Neural crest cell (in vitro differentiated cells): Measurements from ENCODE around the gene CCDC141. TPM values are rescaled to one million over a fixed set of nuclear protein-coding genes. Genes with fewer than 3 reads are reported as not detected.

Source experiments
- DNase-seq: peaks from one replicate; pipeline ENCODE4 v3.0.0; 2021; ENCODE audit warnings: low read depth, mixed read lengths, low spot score
- H3K27ac Mint-ChIP-seq: one replicate; pipeline ENCODE4 v1.8.0; 2021; ENCODE audit warnings: mild to moderate bottlenecking, mixed read lengths; ENCODE audit not compliant: unreplicated experiment
- H3K27me3 Mint-ChIP-seq: 2 replicates; pipeline ENCODE4 v1.8.0; 2021; ENCODE audit warnings: low read depth, mild to moderate bottlenecking, mixed read lengths
- H3K36me3 Mint-ChIP-seq: 2 replicates; pipeline ENCODE4 v1.8.0; 2021; ENCODE audit warnings: low read depth, mild to moderate bottlenecking, mixed read lengths
- H3K4me1 Mint-ChIP-seq: 2 replicates; pipeline ENCODE4 v1.8.0; 2021; ENCODE audit warnings: mixed read lengths
- H3K4me3 Mint-ChIP-seq: one replicate; pipeline ENCODE4 v1.8.0; 2021; ENCODE audit warnings: mild to moderate bottlenecking, mixed read lengths
- H3K9me3 Mint-ChIP-seq: 2 replicates; pipeline ENCODE4 v1.8.0; 2021; ENCODE audit warnings: mixed read lengths
- total RNA-seq: library from RNA; stranded (reverse); gene quantifications from 2 replicates; pipeline ENCODE4 v1.2.1, GENCODE V29; 2021
- TF ChIP-seq, protein P1 (sequence below): fragments of 200-600 bp; sonication (generic); conservative IDR thresholded peaks from 2 replicates; pipeline ENCODE4 v1.5.0; 2021; ENCODE audit warnings: antibody characterized with exemption, mild to moderate bottlenecking

Gene CCDC141
- total RNA-seq, 1 donor from 2014 or later = not detected

DNA sequence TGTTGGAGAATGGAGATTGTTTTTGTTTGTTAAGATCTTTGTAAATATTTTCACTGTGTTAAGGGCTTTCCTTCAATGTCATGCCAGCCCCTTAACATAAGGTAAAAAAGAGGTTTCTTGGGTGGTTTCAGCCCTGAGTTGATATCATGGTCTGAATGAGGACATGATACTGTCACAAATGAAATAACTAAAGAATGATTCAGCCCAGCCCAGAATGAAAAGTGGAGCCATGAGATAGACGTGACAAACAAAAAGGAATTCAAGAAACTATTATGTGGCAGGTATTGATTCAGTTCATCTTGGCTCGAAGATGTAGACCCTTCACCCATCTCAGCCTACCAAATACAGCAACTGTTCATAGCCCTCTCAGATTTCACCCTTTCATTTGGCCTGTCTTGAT is 154.1 kb downstream of the CCDC141 start:
- H3K36me3 Mint-ChIP-seq = no peaks in the 10 kb centered on the region
- H3K4me3 Mint-ChIP-seq = no peak overlapping the region
- TF ChIP-seq, protein P1, sequence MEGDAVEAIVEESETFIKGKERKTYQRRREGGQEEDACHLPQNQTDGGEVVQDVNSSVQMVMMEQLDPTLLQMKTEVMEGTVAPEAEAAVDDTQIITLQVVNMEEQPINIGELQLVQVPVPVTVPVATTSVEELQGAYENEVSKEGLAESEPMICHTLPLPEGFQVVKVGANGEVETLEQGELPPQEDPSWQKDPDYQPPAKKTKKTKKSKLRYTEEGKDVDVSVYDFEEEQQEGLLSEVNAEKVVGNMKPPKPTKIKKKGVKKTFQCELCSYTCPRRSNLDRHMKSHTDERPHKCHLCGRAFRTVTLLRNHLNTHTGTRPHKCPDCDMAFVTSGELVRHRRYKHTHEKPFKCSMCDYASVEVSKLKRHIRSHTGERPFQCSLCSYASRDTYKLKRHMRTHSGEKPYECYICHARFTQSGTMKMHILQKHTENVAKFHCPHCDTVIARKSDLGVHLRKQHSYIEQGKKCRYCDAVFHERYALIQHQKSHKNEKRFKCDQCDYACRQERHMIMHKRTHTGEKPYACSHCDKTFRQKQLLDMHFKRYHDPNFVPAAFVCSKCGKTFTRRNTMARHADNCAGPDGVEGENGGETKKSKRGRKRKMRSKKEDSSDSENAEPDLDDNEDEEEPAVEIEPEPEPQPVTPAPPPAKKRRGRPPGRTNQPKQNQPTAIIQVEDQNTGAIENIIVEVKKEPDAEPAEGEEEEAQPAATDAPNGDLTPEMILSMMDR = no peak
- no peak for DNase-seq
- H3K27me3 Mint-ChIP-seq = no peaks in the 10 kb centered on the region
- H3K4me1 Mint-ChIP-seq = no peaks in the 10 kb centered on the region
- no peaks in the 10 kb centered on the region for H3K9me3 Mint-ChIP-seq
- H3K27ac Mint-ChIP-seq = no peak overlapping the region

DNA sequence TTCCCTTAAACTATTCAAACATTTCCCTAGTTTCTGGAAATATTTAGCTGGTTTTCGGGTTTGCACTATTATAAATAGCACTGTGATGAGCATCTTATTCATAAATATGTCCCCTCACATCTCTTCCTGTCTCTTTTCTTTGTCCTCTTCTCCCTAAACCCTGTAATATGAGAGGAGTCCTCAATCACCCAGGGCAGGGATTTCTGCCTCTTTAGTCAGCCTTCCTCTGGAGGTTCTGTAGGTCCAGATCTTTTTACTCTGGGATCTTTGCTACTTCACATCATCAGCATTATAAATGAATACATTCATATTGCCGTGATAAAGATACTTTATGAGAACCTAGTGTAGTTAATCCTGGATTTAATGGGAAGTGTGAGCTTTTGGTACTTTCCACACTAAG is 154.8 kb downstream of the CCDC141 start:
- TF ChIP-seq, protein P1 = no peak
- Mint-ChIP-seq H3K4me3 (no peak overlapping the region), H3K4me1 (no peaks in the 10 kb centered on the region), H3K27me3 (no peaks in the 10 kb centered on the region), H3K9me3 (no peaks in the 10 kb centered on the region), H3K36me3 (no peaks in the 10 kb centered on the region), H3K27ac (no peak overlapping the region)
- no peak for DNase-seq

DNA sequence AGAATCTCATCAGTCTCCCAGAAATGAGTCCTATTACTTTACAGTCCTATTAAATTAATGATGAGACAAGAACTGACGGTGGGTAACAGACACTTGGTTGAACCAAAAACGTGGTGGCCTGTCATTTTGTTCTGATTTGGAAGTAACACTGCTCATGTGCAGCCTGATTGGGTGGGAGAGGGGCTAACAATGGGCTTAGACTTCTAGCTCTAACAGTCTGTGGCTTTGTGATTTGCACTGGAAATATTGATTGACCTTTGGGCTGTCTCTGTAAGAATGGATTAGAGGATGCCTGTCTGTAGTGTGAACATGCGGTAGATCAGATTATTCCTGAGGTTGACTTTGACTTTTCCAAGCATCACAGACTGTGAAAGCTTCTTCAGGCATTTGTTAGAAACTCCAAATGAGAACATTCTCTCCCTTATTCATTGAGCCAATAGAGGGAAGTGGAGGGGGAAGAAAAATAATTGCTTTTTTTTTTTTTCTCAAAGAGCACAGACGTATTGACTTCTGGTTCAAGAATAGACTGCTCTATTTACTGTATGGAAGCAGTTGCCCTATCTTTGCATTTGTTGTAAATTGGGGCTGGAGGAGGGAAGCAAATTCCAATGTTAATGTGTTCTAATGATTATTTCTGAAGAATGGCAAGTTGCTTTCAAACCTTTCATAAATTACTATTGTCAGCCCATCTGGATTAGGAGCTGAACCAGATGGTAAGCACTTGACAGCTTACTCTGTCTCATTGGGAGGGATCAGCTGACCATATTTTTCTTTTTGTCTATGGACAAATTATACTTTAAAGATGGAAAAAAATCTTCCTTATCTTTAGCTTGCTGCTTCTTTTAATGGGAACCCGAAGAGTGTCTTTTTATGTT is 156.9 kb downstream of the CCDC141 start:
- no peak overlapping the region for H3K4me3 Mint-ChIP-seq
- H3K27ac Mint-ChIP-seq = no peak overlapping the region
- no peaks in the 10 kb centered on the region for H3K4me1 Mint-ChIP-seq
- no peaks in the 10 kb centered on the region for H3K9me3 Mint-ChIP-seq
- TF ChIP-seq, protein P1 = no peak
- H3K36me3 Mint-ChIP-seq = no peaks in the 10 kb centered on the region
- H3K27me3 Mint-ChIP-seq = peaks cover 8% of the 10 kb centered on the region
- DNase-seq = no peak

DNA sequence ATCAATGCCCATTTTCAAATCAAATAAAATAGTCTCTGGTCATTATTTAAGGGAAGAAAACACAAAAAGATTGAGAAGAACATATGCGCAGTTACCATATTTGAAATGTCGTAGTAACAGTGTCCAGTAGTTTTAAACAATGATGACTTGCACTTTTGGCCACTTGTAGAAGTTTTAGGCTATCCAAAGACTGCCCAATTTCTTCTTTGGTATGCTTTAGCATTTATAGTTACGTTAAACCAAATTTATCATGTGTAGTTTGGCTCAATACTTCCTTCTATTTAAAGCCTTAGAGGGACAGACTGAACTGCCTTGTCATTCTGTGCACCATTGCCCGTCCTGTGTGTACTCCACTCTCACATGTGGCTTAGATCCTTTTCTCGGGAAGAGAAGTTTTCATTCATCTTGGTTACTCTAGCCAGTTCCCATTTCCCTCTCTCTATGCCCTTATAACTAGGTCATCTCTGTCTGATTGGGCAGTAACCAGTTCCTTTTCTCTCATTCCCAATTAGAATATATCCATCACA is 157.9 kb downstream of the CCDC141 start:
- no peaks in the 10 kb centered on the region for H3K9me3 Mint-ChIP-seq
- H3K36me3 Mint-ChIP-seq = no peaks in the 10 kb centered on the region
- no peaks in the 10 kb centered on the region for H3K4me1 Mint-ChIP-seq
- no peak for DNase-seq
- no peak overlapping the region for H3K27ac Mint-ChIP-seq
- H3K4me3 Mint-ChIP-seq = no peak overlapping the region
- H3K27me3 Mint-ChIP-seq = peaks cover 8% of the 10 kb centered on the region
- TF ChIP-seq, protein P1 = no peak

DNA sequence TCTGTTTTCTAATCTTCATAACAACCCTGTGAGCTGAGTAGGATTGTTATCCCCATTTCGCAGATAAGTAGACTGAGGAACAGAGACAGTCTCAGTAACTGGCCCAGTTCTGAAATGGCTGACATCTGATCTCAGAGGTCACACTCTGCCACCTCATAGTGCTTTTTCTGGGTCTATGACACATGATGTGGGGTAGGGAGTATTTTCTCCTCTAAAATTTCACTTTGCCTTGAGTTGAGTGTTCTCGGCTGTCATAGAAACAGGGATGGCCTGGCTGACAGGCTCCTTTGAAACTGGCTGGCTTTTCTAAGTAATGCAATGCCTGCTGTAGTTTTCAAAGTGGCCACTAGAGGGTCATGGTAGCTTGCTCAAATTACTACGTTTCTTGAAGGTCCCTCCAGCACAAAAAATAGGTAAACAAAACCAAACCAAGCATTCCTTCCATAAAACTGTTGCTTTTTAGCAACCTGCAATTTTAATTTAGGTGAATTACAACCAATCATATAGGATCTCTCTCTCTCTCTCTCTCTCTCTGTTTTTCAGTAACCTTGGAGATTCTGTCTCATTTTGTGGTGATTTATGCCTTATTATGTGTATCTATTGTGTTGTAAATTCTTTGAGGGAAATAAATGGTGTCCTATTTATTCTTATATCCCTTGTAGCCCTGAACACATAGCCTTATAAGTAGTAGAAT is 158.5 kb downstream of the CCDC141 start:
- TF ChIP-seq, protein P1 = peak; percentile 87
- Mint-ChIP-seq H3K9me3 (no peaks in the 10 kb centered on the region), H3K27ac (no peak overlapping the region), H3K36me3 (no peaks in the 10 kb centered on the region), H3K4me1 (no peaks in the 10 kb centered on the region), H3K27me3 (peaks cover 8% of the 10 kb centered on the region), H3K4me3 (no peak overlapping the region)
- DNase-seq = peak; percentile 69
